ENCODE results near the gene RTN4RL1. TPM values are rescaled to one million over a fixed set of nuclear protein-coding genes. Genes with fewer than 3 reads are reported as not detected.

RTN4RL1 gene
- polyA plus RNA-seq, 1 donor (not counting 4 experiments of a cell fraction or from before 2014, with no cell fraction given), result 2.3 TPM

GRCh38 chr17:2051061-2051932, 26.2 kb upstream of the RTN4RL1 start:
- FAIRE-seq (no peak), DNase-seq (ENCODE audit: low read depth, low spot score) (no peak)
- Histone ChIP-seq H3K9ac (ENCODE audit: control insufficient read depth, extremely low read depth, insufficient read depth, low read length) (no peak overlapping the region), H3K4me1 (ENCODE audit: control insufficient read depth, extremely low read depth, insufficient read depth, low read length) (peaks cover 18% of the 10 kb centered on the region), H3K27me3 (ENCODE audit: control insufficient read depth, extremely low read depth, insufficient read depth, low read length) (peaks cover 11% of the 10 kb centered on the region), H3K9me1 (ENCODE audit: control insufficient read depth, extremely low read depth, insufficient read depth, low read length) (no peaks in the 10 kb centered on the region), H2AFZ (ENCODE audit: control insufficient read depth, low read length) (no peak overlapping the region), H3K27ac (ENCODE audit: control insufficient read depth, insufficient read depth, low read length) (no peak overlapping the region), H3K4me3 (ENCODE audit: control insufficient read depth in 2 of 3, extremely low read depth in 1 of 3, insufficient read depth in 2 of 3, low read depth in 1 of 3, low read length in 3 of 3) (no peak overlapping the region), H3K9me3 (ENCODE audit: control insufficient read depth, low read depth, low read length) (no peaks in the 10 kb centered on the region), H3K36me3 (ENCODE audit: control insufficient read depth in 2 of 2, extremely low read depth in 1 of 2, insufficient read depth in 2 of 2, low read length in 2 of 2) (no peaks in the 10 kb centered on the region), H3K4me2 (ENCODE audit: control insufficient read depth, extremely low read depth, insufficient read depth, low read depth, low read length) (no peak overlapping the region), H4K20me1 (ENCODE audit: control insufficient read depth, extremely low read depth, insufficient read depth, low read length) (peaks cover 6% of the 10 kb centered on the region), H3K79me2 (ENCODE audit: control insufficient read depth, insufficient read depth, low read length) (no peaks in the 10 kb centered on the region)
- dilution Hi-C loops (cut with MboI; ENCODE audit: extremely low pct_ligation_motif_present, low sequenced_read_pairs), result no loop called here
- no peak for TF ChIP-seq CTCF (optimal IDR thresholded peaks at IDR 0.05 in 1 of 3, IDR thresholded peaks at IDR 0.05 in 1 of 3, conservative IDR thresholded peaks at IDR 0.05 in 1 of 3; ENCODE audit: extremely low read depth in 1 of 3, insufficient read depth in 2 of 3, low read length in 3 of 3)
- no peak for TF ChIP-seq EZH2 (IDR thresholded peaks at IDR 0.05; ENCODE audit: low read length)

GRCh38 chr17:2050300-2051060, 25.3 kb upstream of the RTN4RL1 start:
- peak overlapping the region; percentile 45 for H3K4me2 ChIP-seq (ENCODE audit: control insufficient read depth, extremely low read depth, insufficient read depth, low read depth, low read length)
- TF ChIP-seq CTCF (optimal IDR thresholded peaks at IDR 0.05 in 1 of 3, IDR thresholded peaks at IDR 0.05 in 1 of 3, conservative IDR thresholded peaks at IDR 0.05 in 1 of 3; ENCODE audit: extremely low read depth in 1 of 3, insufficient read depth in 2 of 3, low read length in 3 of 3), result peak in 1 of 3 experiments; percentile 2
- no peak for TF ChIP-seq EZH2 (IDR thresholded peaks at IDR 0.05; ENCODE audit: low read length)
- no peaks in the 10 kb centered on the region for H3K9me3 ChIP-seq (ENCODE audit: control insufficient read depth, low read depth, low read length)
- no peak overlapping the region for H2AFZ ChIP-seq (ENCODE audit: control insufficient read depth, low read length)
- H3K4me1 ChIP-seq (ENCODE audit: control insufficient read depth, extremely low read depth, insufficient read depth, low read length), result peaks cover 18% of the 10 kb centered on the region
- FAIRE-seq (no peak), DNase-seq (ENCODE audit: low read depth, low spot score) (no peak)
- H3K9ac ChIP-seq (ENCODE audit: control insufficient read depth, extremely low read depth, insufficient read depth, low read length), result peak overlapping the region; percentile 33
- no peaks in the 10 kb centered on the region for H3K36me3 ChIP-seq (ENCODE audit: control insufficient read depth in 2 of 2, extremely low read depth in 1 of 2, insufficient read depth in 2 of 2, low read length in 2 of 2)
- H3K4me3 ChIP-seq (ENCODE audit: control insufficient read depth in 2 of 3, extremely low read depth in 1 of 3, insufficient read depth in 2 of 3, low read depth in 1 of 3, low read length in 3 of 3), result peak overlapping the region; percentile 27 to 58 (median 34)
- peaks cover 9% of the 10 kb centered on the region for H3K27me3 ChIP-seq (ENCODE audit: control insufficient read depth, extremely low read depth, insufficient read depth, low read length)
- dilution Hi-C loops (cut with MboI; ENCODE audit: extremely low pct_ligation_motif_present, low sequenced_read_pairs), result no loop called here
- H3K9me1 ChIP-seq (ENCODE audit: control insufficient read depth, extremely low read depth, insufficient read depth, low read length), result no peaks in the 10 kb centered on the region
- H3K27ac ChIP-seq (ENCODE audit: control insufficient read depth, insufficient read depth, low read length), result no peak overlapping the region
- peaks cover 6% of the 10 kb centered on the region for H4K20me1 ChIP-seq (ENCODE audit: control insufficient read depth, extremely low read depth, insufficient read depth, low read length)
- H3K79me2 ChIP-seq (ENCODE audit: control insufficient read depth, insufficient read depth, low read length), result no peaks in the 10 kb centered on the region

Data from keratinocyte (primary cell).